Peyer's patch (tissue), 4 donors: ENCODE measurements around the gene KDELR1. TPM values are rescaled to one million over a fixed set of nuclear protein-coding genes. Genes with fewer than 3 reads are reported as not detected.

Experiments
- DNase-seq, 3 donors: peaks; one replicate each; pipeline ENCODE4 v3.0.0-alpha.2; 2017 to 2019
- H3K27ac ChIP-seq, 4 donors: fragments of 200-600 bp; sonication (generic); one replicate each; pipeline ENCODE4 v1.5.1; 2016 to 2019
- H3K27me3 ChIP-seq, 2 donors: fragments of 200-600 bp; sonication (generic); one replicate each; pipeline ENCODE4 v1.5.1; 2019
- H3K36me3 ChIP-seq, 3 donors: fragments of 200-600 bp; sonication (generic); one replicate each; pipeline ENCODE4 v1.5.1; 2016 to 2019
- H3K4me1 ChIP-seq, 4 donors: fragments of 200-600 bp; sonication (generic); one replicate each; pipeline ENCODE4 v1.5.1; 2016 to 2019
- H3K4me3 ChIP-seq, 4 donors: fragments of 200-600 bp; sonication (generic); 1 replicate in 3 of 4; 2 replicates in 1 of 4; pipeline ENCODE4 v1.5.1; 2016 to 2019; ENCODE audit warnings: mild to moderate bottlenecking in 1 of 4
- H3K9me3 ChIP-seq, 4 donors: fragments of 200-600 bp; sonication (generic); one replicate each; pipeline ENCODE4 v1.5.1; 2016 to 2019; ENCODE audit warnings: mild to moderate bottlenecking in 1 of 4
- POLR2A ChIP-seq, 2 donors: fragments of 450-650 bp; IDR thresholded peaks; one replicate each; pipeline ENCODE4 v1.5.1; 2017; ENCODE audit warnings: antibody characterized with exemption in 2 of 2, mild to moderate bottlenecking in 2 of 2, moderate library complexity in 2 of 2
- total RNA-seq, 4 donors: library from RNA; depleted of rRNA; stranded (reverse); fragments of >200 nt; gene quantifications; one replicate each; pipeline ENCODE4 v1.1.0, GENCODE V29; 2016
- TF ChIP-seq, protein P1 (sequence below), 6 experiments: fragments of 450-650 bp in 4 of 6; fragments of 200-600 bp in 2 of 6; sonication (generic) in 1 of 6; IDR thresholded peaks; one replicate each; pipeline ENCODE4 v1.5.1; 2017 to 2019; ENCODE audit warnings: antibody characterized with exemption in 6 of 6, mild to moderate bottlenecking in 3 of 6, moderate library complexity in 1 of 6

KDELR1 gene
- total RNA-seq, 4 donors from 2014 or later, result 54.5 to 136 (median 112) TPM

DNA sequence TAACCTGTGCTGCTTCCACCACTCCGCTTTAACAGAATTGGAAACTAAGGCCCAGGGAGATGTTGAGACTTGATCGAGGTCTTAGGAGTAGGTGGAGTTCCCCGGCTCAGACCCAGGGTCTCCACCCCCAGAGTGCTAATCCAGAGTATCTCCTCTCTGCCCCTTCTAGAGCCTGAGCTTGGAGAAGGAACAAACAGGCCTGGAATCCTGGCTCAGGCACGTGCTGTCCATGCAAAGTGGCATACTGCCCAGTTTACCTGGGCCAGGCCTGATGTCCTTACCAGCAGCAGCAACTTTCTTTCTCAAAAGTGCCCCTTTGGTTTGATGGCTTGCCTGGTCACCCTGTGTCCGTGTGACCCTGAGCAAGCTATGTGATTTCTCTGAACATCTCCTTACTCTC, 23.5 kb downstream of the KDELR1 start:
- peak overlapping the region in 1 of 4 donors; percentile 48 for H3K27ac ChIP-seq

DNA sequence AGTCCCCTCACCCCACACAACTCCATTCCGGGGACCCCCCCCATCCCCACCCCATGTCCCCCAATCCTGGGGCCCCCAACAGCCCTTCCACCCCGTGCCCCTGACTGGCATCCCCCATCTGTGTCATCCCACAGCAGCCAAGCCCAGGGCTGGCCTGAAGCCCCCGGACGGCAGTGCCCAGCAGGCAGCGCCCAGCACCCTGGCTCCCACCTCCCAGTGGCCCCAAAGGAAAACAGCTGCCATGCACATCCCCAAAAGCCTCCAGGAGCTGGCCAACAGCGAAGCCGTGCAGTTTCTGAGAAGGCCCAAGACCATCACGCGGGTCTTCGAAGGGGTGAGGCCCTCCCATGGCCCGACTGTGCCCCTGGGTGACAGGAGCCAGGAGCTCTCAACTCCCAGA, 25.7 kb downstream of the KDELR1 start:
- no peak for DNase-seq
- no peaks in the 10 kb centered on the region for H3K27me3 ChIP-seq
- no peak overlapping the region for H3K27ac ChIP-seq
- peaks cover 0 to 7% (median 3%) of the 10 kb centered on the region in 4 donors for H3K4me1 ChIP-seq
- no peaks in the 10 kb centered on the region for H3K9me3 ChIP-seq
- TF ChIP-seq, protein P1, sequence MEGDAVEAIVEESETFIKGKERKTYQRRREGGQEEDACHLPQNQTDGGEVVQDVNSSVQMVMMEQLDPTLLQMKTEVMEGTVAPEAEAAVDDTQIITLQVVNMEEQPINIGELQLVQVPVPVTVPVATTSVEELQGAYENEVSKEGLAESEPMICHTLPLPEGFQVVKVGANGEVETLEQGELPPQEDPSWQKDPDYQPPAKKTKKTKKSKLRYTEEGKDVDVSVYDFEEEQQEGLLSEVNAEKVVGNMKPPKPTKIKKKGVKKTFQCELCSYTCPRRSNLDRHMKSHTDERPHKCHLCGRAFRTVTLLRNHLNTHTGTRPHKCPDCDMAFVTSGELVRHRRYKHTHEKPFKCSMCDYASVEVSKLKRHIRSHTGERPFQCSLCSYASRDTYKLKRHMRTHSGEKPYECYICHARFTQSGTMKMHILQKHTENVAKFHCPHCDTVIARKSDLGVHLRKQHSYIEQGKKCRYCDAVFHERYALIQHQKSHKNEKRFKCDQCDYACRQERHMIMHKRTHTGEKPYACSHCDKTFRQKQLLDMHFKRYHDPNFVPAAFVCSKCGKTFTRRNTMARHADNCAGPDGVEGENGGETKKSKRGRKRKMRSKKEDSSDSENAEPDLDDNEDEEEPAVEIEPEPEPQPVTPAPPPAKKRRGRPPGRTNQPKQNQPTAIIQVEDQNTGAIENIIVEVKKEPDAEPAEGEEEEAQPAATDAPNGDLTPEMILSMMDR (IDR thresholded peaks at IDR 0.05), result no peak
- TF ChIP-seq POLR2A (IDR thresholded peaks at IDR 0.05), result no peak
- H3K4me3 ChIP-seq, result no peak overlapping the region
- no peaks in the 10 kb centered on the region for H3K36me3 ChIP-seq

More for the DNA sequence above, 23.5 kb downstream of the KDELR1 start:
- no peaks in the 10 kb centered on the region for H3K27me3 ChIP-seq
- H3K9me3 ChIP-seq, result no peaks in the 10 kb centered on the region
- H3K4me3 ChIP-seq, result no peak overlapping the region
- no peaks in the 10 kb centered on the region for H3K36me3 ChIP-seq
- H3K4me1 ChIP-seq, result peaks cover 0 to 7% (median 3%) of the 10 kb centered on the region in 4 donors
- TF ChIP-seq POLR2A (IDR thresholded peaks at IDR 0.05), result no peak
- TF ChIP-seq, protein P1 (IDR thresholded peaks at IDR 0.05), result no peak
- no peak for DNase-seq

DNA sequence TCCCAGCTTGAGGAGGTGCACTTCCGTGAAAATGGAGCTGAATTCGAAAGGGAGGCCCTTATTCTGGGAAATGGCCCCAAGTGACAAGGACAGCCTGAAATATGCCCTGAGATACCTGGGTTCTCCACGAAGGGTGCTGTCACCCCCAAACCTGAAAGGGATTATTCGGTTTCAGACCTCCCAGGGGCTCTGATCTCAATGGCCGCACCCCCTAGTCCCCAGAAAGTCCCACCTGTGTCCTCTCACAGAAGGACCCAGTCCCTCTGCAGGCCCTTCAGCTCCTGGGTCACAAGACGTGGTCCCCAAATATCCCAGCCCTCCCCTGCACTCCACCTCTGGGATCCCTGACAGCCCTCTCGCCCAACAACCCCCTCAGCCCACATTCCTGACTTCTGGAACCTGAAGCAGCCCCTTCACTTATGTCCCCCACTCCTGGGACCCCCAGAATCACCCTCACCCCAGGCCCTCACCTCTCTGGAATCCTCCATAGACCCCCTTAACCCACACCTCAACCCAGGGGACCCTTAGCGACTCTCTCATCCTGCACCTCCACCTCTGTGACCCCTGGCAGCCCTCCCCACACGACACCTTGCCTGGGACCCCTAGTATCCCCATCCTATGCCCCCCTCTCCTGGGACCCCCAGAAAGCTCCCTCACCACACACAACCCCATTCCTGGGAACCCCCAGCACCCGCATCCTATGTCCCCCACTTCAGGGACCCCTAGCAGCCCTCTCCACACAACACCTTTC, 26.6 kb downstream of the KDELR1 start:
- H3K4me1 ChIP-seq, result peaks cover 0 to 7% (median 3%) of the 10 kb centered on the region in 4 donors
- peak overlapping the region; percentile 87 to 97 (median 93) for H3K27ac ChIP-seq
- H3K36me3 ChIP-seq, result peaks cover 0 to 3% (median 0%) of the 10 kb centered on the region in 3 donors
- no peak for TF ChIP-seq POLR2A (IDR thresholded peaks at IDR 0.05)
- TF ChIP-seq, protein P1 (IDR thresholded peaks at IDR 0.05), result peak in 1 of 6 experiments; percentile 14
- peak overlapping the region; percentile 39 to 61 (median 54) for H3K4me3 ChIP-seq
- DNase-seq, result no peak
- H3K9me3 ChIP-seq, result no peaks in the 10 kb centered on the region
- H3K27me3 ChIP-seq, result no peaks in the 10 kb centered on the region

DNA sequence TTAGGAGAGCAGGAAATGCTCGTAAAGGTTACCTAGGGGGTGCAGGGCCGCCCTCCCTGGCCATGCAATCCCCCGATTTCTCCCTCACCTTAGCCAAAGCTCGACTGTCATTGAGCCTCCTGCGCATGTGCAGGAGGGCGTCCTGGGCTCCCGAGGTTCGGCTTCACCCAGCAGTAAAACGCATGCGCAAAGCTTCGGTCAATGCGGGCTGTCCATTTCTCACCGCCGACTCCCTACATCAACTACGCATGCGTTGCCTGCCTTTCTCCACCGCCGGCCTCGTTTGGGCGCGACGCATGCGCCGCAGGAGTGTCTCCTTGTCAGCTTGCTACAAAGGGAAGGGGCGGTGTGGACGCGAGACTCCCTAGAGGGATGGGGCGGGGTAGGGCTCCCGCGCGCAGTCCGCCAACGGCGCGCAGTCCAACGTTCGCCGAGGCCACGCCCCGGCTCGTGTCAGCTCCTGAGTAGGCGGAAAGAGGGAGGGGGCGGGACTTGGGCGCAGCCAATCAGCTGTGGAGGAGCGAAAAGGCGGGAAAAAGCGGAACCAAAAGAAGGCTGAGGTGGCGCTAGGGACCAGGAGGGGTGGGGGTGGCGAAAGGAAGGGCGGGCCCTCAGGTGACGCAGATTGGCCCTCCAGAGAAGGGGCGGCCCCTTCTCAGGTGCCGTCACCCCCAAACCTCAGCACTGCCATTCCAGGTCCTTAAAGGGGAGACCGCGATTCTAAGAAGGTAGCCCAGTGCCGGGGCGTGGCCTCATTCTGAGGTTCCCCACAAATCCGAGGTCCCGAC, 27.3 kb downstream of the KDELR1 start, which contains the start of the genes SYNGR4 and TMEM143:
SYNGR4 (plus strand) TSS at position 558 of the 788 bp plus-strand sequence. CDS start 1,476 bp downstream, outside the sequence.
TMEM143 (minus strand) TSS at position 131 of the 788 bp plus-strand sequence; CDS start at position 111, 20 bp downstream.
- no peaks in the 10 kb centered on the region for H3K9me3 ChIP-seq
- peaks cover 0 to 4% (median 0%) of the 10 kb centered on the region in 3 donors for H3K36me3 ChIP-seq
- H3K27me3 ChIP-seq, result no peaks in the 10 kb centered on the region
- TF ChIP-seq POLR2A (IDR thresholded peaks at IDR 0.05), result peak in 1 of 2 donors; percentile 38
- TF ChIP-seq, protein P1 (IDR thresholded peaks at IDR 0.05), result no peak
- peak within 1 kb of the TSS; percentile 53 to 61 (median 56) for H3K4me3 ChIP-seq
- peak within 1 kb of the TSS; percentile 87 to 97 (median 93) for H3K27ac ChIP-seq
- H3K4me1 ChIP-seq, result peaks cover 0 to 7% (median 3%) of the 10 kb centered on the region in 4 donors
- peak; percentile 98 to 99 (median 99) for DNase-seq

DNA sequence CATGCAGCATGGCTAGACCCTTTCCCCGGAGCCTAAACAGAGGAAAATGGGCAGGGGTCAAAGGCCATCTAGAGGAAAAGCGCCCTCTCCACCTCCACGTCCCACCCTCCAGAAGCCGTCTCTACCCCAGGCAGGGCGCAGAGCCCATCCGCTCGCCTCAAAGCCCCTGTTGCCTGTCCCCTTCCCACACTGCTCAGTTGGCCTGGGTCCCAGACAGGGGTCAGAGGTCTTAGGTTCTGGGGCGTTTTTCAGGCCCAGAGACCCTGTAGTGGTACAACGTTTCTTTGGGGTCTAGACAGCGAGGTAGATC, 27.9 kb downstream of the KDELR1 start:
- Histone ChIP-seq H3K27me3 (no peaks in the 10 kb centered on the region), H3K36me3 (peaks cover 0 to 4% (median 0%) of the 10 kb centered on the region in 3 donors), H3K9me3 (no peaks in the 10 kb centered on the region), H3K4me3 (peak overlapping the region; percentile 53 to 61 (median 56)), H3K4me1 (peaks cover 0 to 7% (median 3%) of the 10 kb centered on the region in 4 donors), H3K27ac (peak overlapping the region; percentile 87 to 97 (median 93))
- peak in 1 of 3 donors; percentile 20 for DNase-seq
- TF ChIP-seq POLR2A (IDR thresholded peaks at IDR 0.05), result no peak
- TF ChIP-seq, protein P1 (IDR thresholded peaks at IDR 0.05), result no peak
